ENCODE results near the gene CYBRD1.
A peak's percentile ranks its signal among the peaks of the same experiment; 100 is the strongest.

CYBRD1 gene

GRCh38 chr2:171592036-171592555 is 69.8 kb downstream of the CYBRD1 start:
- H3K4me3 ChIP-seq (ENCODE audit: low read depth, low read length), result no peak overlapping the region
- DNase-seq (ENCODE audit: low read depth), result no peak
- TF ChIP-seq MAX (IDR thresholded peaks at IDR 0.05; ENCODE audit: low read depth, low read length), result no peak
- TF ChIP-seq MYC (IDR thresholded peaks at IDR 0.05; ENCODE audit: low read depth, low read length), result no peak
- TF ChIP-seq CTCF (IDR thresholded peaks at IDR 0.05; ENCODE audit: low read depth, low read length), result no peak
- TF ChIP-seq POLR2A (IDR thresholded peaks at IDR 0.05; ENCODE audit: extremely low read depth, insufficient read length), result no peak

GRCh38 chr2:171595456-171595855 is 73.2 kb downstream of the CYBRD1 start:
- TF ChIP-seq CTCF (IDR thresholded peaks at IDR 0.05; ENCODE audit: low read depth, low read length) (no peak), MAX (IDR thresholded peaks at IDR 0.05; ENCODE audit: low read depth, low read length) (no peak), MYC (IDR thresholded peaks at IDR 0.05; ENCODE audit: low read depth, low read length) (no peak), POLR2A (IDR thresholded peaks at IDR 0.05; ENCODE audit: extremely low read depth, insufficient read length) (no peak)
- DNase-seq (ENCODE audit: low read depth), result no peak
- no peak overlapping the region for H3K4me3 ChIP-seq (ENCODE audit: low read depth, low read length)

- TF ChIP-seq CTCF (IDR thresholded peaks at IDR 0.05; ENCODE audit: low read depth, low read length), result no peak
- TF ChIP-seq MYC (IDR thresholded peaks at IDR 0.05; ENCODE audit: low read depth, low read length), result no peak
- TF ChIP-seq POLR2A (IDR thresholded peaks at IDR 0.05; ENCODE audit: extremely low read depth, insufficient read length), result no peak
- no peak for TF ChIP-seq MAX (IDR thresholded peaks at IDR 0.05; ENCODE audit: low read depth, low read length)
- no peak for DNase-seq (ENCODE audit: low read depth)
Observed at GRCh38 chr2:171595896-171596295, 73.6 kb downstream of the CYBRD1 start.

GRCh38 chr2:171598713-171599319 is 76.5 kb downstream of the CYBRD1 start:
- TF ChIP-seq POLR2A (IDR thresholded peaks at IDR 0.05; ENCODE audit: extremely low read depth, insufficient read length), result no peak
- peak; percentile 79 for TF ChIP-seq CTCF (IDR thresholded peaks at IDR 0.05; ENCODE audit: low read depth, low read length)
- peak; percentile 65 for TF ChIP-seq MAX (IDR thresholded peaks at IDR 0.05; ENCODE audit: low read depth, low read length)
- no peak overlapping the region for H3K4me3 ChIP-seq (ENCODE audit: low read depth, low read length)
- peak; percentile 83 for DNase-seq (ENCODE audit: low read depth)

More at GRCh38 chr2:171595896-171596295, 73.6 kb downstream of the CYBRD1 start:
- H3K4me3 ChIP-seq (ENCODE audit: low read depth, low read length), result no peak overlapping the region

- no peak for DNase-seq (ENCODE audit: low read depth)
- no peak overlapping the region for H3K4me3 ChIP-seq (ENCODE audit: low read depth, low read length)
- TF ChIP-seq POLR2A (IDR thresholded peaks at IDR 0.05; ENCODE audit: extremely low read depth, insufficient read length) (no peak), MAX (IDR thresholded peaks at IDR 0.05; ENCODE audit: low read depth, low read length) (no peak), CTCF (IDR thresholded peaks at IDR 0.05; ENCODE audit: low read depth, low read length) (no peak), MYC (IDR thresholded peaks at IDR 0.05; ENCODE audit: low read depth, low read length) (no peak)
Observed at GRCh38 chr2:171600126-171600525, 77.9 kb downstream of the CYBRD1 start.
